H1 (cell line): ENCODE results near the gene CDK2. TPM values are rescaled to one million over a fixed set of nuclear protein-coding genes. Genes with fewer than 3 reads are reported as not detected.

ENCODE experiments used
- CTCF ChIA-PET: fragments of 300-600 bp; sonication (Branson Sonifier 250); formaldehyde crosslinking; loops from one replicate; lab custom pipeline; 2021; ENCODE audit not compliant: partially characterized antibody; lab: Charles Lee
- POLR2A ChIA-PET: fragments of 300-600 bp; sonication (Branson Sonifier 250); formaldehyde crosslinking; loops from one replicate; lab custom pipeline; 2021; ENCODE audit warnings: inconsistent platforms; ENCODE audit not compliant: partially characterized antibody; lab: Charles Lee
- DNase-seq, 2 experiments: peaks; one replicate each; pipeline versions ENCODE4 v3.0.0 to v3.0.0-alpha.2; 2010 to 2022; ENCODE audit warnings: low spot score in 2 of 2, low read depth in 1 of 2, mixed read lengths in 1 of 2
- FAIRE-seq: peaks from 2 replicates; lab custom pipeline; 2011; peaks lifted over from hg19 to GRCh38; lab: Jason Lieb, UNC
- H2AFZ ChIP-seq: 2 replicates; pipeline ENCODE4 v1.8.1; 2012; ENCODE audit warnings: low read length, inconsistent platforms
- H2AK5ac ChIP-seq: 2 replicates; pipeline ENCODE4 v1.6.1; 2013; ENCODE audit warnings: low read depth, low read length
- H2BK120ac ChIP-seq: replicated peaks from 2 replicates; pipeline ENCODE3; 2013; ENCODE audit warnings: low read depth, low read length, inconsistent platforms
- H2BK12ac ChIP-seq: 2 replicates; pipeline ENCODE4 v1.6.1; 2013; ENCODE audit warnings: low read depth, low read length
- H2BK15ac ChIP-seq: 2 replicates; pipeline ENCODE4 v1.6.1; 2013; ENCODE audit warnings: low read length
- H2BK20ac ChIP-seq: 2 replicates; pipeline ENCODE4 v1.6.1; 2013; ENCODE audit warnings: low read length
- H2BK5ac ChIP-seq: 2 replicates; pipeline ENCODE4 v1.6.1; 2013; ENCODE audit warnings: low read depth, low read length
- H3K14ac ChIP-seq: 2 replicates; pipeline ENCODE4 v1.6.1; 2013; ENCODE audit warnings: inconsistent platforms; ENCODE audit not compliant: insufficient read length
- H3K18ac ChIP-seq: 2 replicates; pipeline ENCODE4 v1.6.1; 2013; ENCODE audit warnings: low read length; ENCODE audit errors: extremely low read depth
- H3K23ac ChIP-seq: 2 replicates; pipeline ENCODE4 v1.6.1; 2013; ENCODE audit warnings: inconsistent platforms; ENCODE audit not compliant: insufficient read length
- H3K23me2 ChIP-seq: 2 replicates; pipeline ENCODE4 v1.6.1; 2013; ENCODE audit warnings: low read depth, low read length
- H3K27ac ChIP-seq: 2 replicates; pipeline ENCODE4 v1.6.1; 2011; ENCODE audit warnings: low read depth, low read length, inconsistent platforms
- H3K27me3 ChIP-seq, 4 experiments: replicated peaks in 1 of 4; 1 replicate in 1 of 4; 2 replicates in 3 of 4; pipeline versions ENCODE4 v1.6.1 to v1.8.1; 2011 to 2013; ENCODE audit warnings: low read length in 3 of 4, mild to moderate bottlenecking in 3 of 4, inconsistent platforms in 2 of 4, mixed read lengths in 2 of 4, moderate library complexity in 1 of 4; ENCODE audit not compliant: control insufficient read depth in 3 of 4, insufficient read depth in 3 of 4; ENCODE audit errors: extremely low read depth in 1 of 4
- H3K36me3 ChIP-seq, 4 experiments: 2 replicates each; pipeline versions ENCODE4 v1.6.1 to v1.8.1; 2011 to 2013; ENCODE audit warnings: mild to moderate bottlenecking in 4 of 4, low read length in 3 of 4, moderate library complexity in 2 of 4, control low read depth in 1 of 4, inconsistent platforms in 1 of 4; ENCODE audit not compliant: insufficient read depth in 4 of 4, control insufficient read depth in 2 of 4
- H3K4ac ChIP-seq: replicated peaks from 2 replicates; pipeline ENCODE3; 2013; ENCODE audit warnings: low read length, low read depth, mixed read lengths, inconsistent platforms; ENCODE audit not compliant: insufficient read length
- H3K4me1 ChIP-seq, 4 experiments: replicated peaks in 1 of 4; 1 replicate in 1 of 4; 2 replicates in 3 of 4; pipeline versions ENCODE4 v1.6.1 to v1.8.1; 2011 to 2013; ENCODE audit warnings: low read length in 3 of 4, inconsistent platforms in 2 of 4, mixed read lengths in 1 of 4; ENCODE audit not compliant: insufficient read depth in 4 of 4, control insufficient read depth in 3 of 4
- H3K4me2 ChIP-seq, 2 experiments: 2 replicates each; pipeline versions ENCODE4 v1.6.1 to v1.8.1; 2011 to 2013; ENCODE audit warnings: low read depth in 2 of 2, low read length in 2 of 2, control low read depth in 1 of 2, inconsistent platforms in 1 of 2, mild to moderate bottlenecking in 1 of 2; ENCODE audit not compliant: insufficient read depth in 1 of 2
- H3K4me3 ChIP-seq, 4 experiments: fragments of 200-600, 300-600 bp in 1 of 4; sonication (generic), shearing (Covaris generic), sonication (Bioruptor Twin) in 1 of 4; 2 replicates each; pipeline versions ENCODE4 v1.5.1 to v1.8.1; 2011 to 2016; ENCODE audit warnings: low read length in 4 of 4, low read depth in 3 of 4, control low read depth in 2 of 4, inconsistent platforms in 2 of 4, mild to moderate bottlenecking in 2 of 4, mixed read lengths in 1 of 4, moderate library complexity in 1 of 4; ENCODE audit not compliant: insufficient read depth in 2 of 4; ENCODE audit errors: extremely low read depth in 1 of 4
- H3K56ac ChIP-seq: replicated peaks from 2 replicates; pipeline ENCODE3; 2013; ENCODE audit warnings: low read depth, mild to moderate bottlenecking, mixed read lengths, low read length, inconsistent platforms; ENCODE audit not compliant: insufficient read length
- H3K79me1 ChIP-seq: 2 replicates; pipeline ENCODE4 v1.6.1; 2013; ENCODE audit warnings: low read depth, low read length, control low read depth
- H3K79me2 ChIP-seq, 2 experiments: 2 replicates each; pipeline versions ENCODE4 v1.6.1 to v1.8.1; 2012 to 2013; ENCODE audit warnings: low read length in 2 of 2, mild to moderate bottlenecking in 2 of 2, inconsistent platforms in 1 of 2; ENCODE audit not compliant: insufficient read depth in 2 of 2, control insufficient read depth in 1 of 2
- H3K9ac ChIP-seq, 4 experiments: replicated peaks in 1 of 4; 1 replicate in 1 of 4; 2 replicates in 3 of 4; pipeline versions ENCODE4 v1.6.1 to v1.8.1; 2011 to 2013; ENCODE audit warnings: low read depth in 3 of 4, low read length in 3 of 4, control low read depth in 2 of 4, mild to moderate bottlenecking in 2 of 4, moderate library complexity in 2 of 4, inconsistent platforms in 1 of 4; ENCODE audit errors: extremely low read depth in 1 of 4
- H3K9me3 ChIP-seq, 2 experiments: 2 replicates each; pipeline versions ENCODE4 v1.6.1 to v1.8.1; 2012 to 2013; ENCODE audit warnings: mild to moderate bottlenecking in 2 of 2, moderate library complexity in 2 of 2, control low read depth in 1 of 2, inconsistent platforms in 1 of 2, low read depth in 1 of 2, low read length in 1 of 2, mixed read lengths in 1 of 2; ENCODE audit not compliant: insufficient read depth in 2 of 2
- H4K20me1 ChIP-seq, 2 experiments: replicated peaks in 1 of 2; 2 replicates each; pipeline versions ENCODE3 to v1.8.1; 2011 to 2013; ENCODE audit warnings: inconsistent platforms in 2 of 2, low read length in 2 of 2, mild to moderate bottlenecking in 1 of 2; ENCODE audit not compliant: insufficient read depth in 2 of 2, control insufficient read depth in 1 of 2
- H4K5ac ChIP-seq: 2 replicates; pipeline ENCODE4 v1.6.1; 2013; ENCODE audit warnings: low read length, low read depth, mixed read lengths, inconsistent platforms; ENCODE audit not compliant: insufficient read length
- H4K8ac ChIP-seq: 2 replicates; pipeline ENCODE4 v1.8.0; 2013; ENCODE audit warnings: mild to moderate bottlenecking, moderate library complexity, low read length, inconsistent platforms; ENCODE audit not compliant: insufficient read depth; ENCODE audit errors: extremely low read depth
- H4K91ac ChIP-seq: replicated peaks from 2 replicates; pipeline ENCODE3; 2013; ENCODE audit warnings: low read length, mixed read lengths, inconsistent platforms; ENCODE audit not compliant: insufficient read length
- ATF3 ChIP-seq: IDR thresholded peaks from 2 replicates; pipeline ENCODE4 v1.6.1; 2011; ENCODE audit warnings: low read depth, mild to moderate bottlenecking, low read length; ENCODE audit not compliant: insufficient read depth
- CBX8 ChIP-seq: fragments of 300-800, 300-1000 bp; sonication (generic); IDR thresholded peaks from 2 replicates; pipeline ENCODE4 v1.7.1; 2016; ENCODE audit warnings: low read depth, low read length, borderline replicate concordance
- CTBP2 ChIP-seq: IDR thresholded peaks from 2 replicates; pipeline ENCODE4 v1.7.0; 2011; ENCODE audit warnings: borderline replicate concordance, mild to moderate bottlenecking, moderate library complexity, mixed read lengths, low read length; ENCODE audit not compliant: insufficient read depth, insufficient read length
- GTF2F1 ChIP-seq: IDR thresholded peaks from 2 replicates; pipeline ENCODE4 v1.6.1; 2012; ENCODE audit warnings: low read depth, low read length, improper control_type of control experiment, borderline replicate concordance
- TAF1 ChIP-seq: IDR thresholded peaks from 2 replicates; pipeline ENCODE4 v1.6.1; 2011; ENCODE audit warnings: mild to moderate bottlenecking, low read depth, low read length
- TAF7 ChIP-seq: optimal IDR thresholded peaks from 2 replicates; pipeline ENCODE3; 2011; ENCODE audit warnings: low read depth, mild to moderate bottlenecking, inconsistent platforms, low read length, moderate library complexity, borderline replicate concordance
- WGBS, 2 experiments: shearing (Covaris generic) in 1 of 2; methylation state at CpG; one replicate each; pipeline versions ENCODE4 v1.1.6 to v1.1.7; 2013 to 2015; ENCODE audit warnings: low lambda C conversion rate in 2 of 2, mixed read lengths in 2 of 2, inconsistent platforms in 1 of 2, low coverage in 1 of 2, missing lambda C conversion rate in 1 of 2; ENCODE audit not compliant: insufficient replicate concordance in 2 of 2, insufficient coverage in 1 of 2, insufficient read length in 1 of 2; ENCODE audit errors: extremely low coverage in 1 of 2, missing lambda C conversion rate in 1 of 2; 5-methylcytosine and 5-hydroxymethylcytosine counted together
- polyA plus RNA-seq, 7 experiments: library from polyadenylated mRNA; depleted of rRNA in 3 of 7; stranded (reverse) in 5 of 7; unstranded in 2 of 7; fragments of >200 nt in 5 of 7; fragments of 200-250 nt in 2 of 7; gene quantifications; 1 replicate in 5 of 7; 2 replicates in 1 of 7; 4 replicates in 1 of 7; pipeline versions ENCODE4 v1.2.1 to v1.2.3, GENCODE V29; 2011 to 2013; ENCODE audit warnings: missing spikeins in 2 of 7, mixed read lengths in 2 of 7
- total RNA-seq: library from RNA; stranded (reverse); fragmentation: NEBNext Ultra II Directional; extraction: Animal tissue kit (Norgen Biotek cat#: 25700); gene quantifications from 2 replicates; pipeline ENCODE4 v1.2.1, GENCODE V29; 2021

Gene CDK2
- total and polyA plus RNA-seq, 2 of the 8 experiments (the other 6 are each of a cell fraction or from before 2014, with no cell fraction given): 39.4 to 42.5 TPM

DNA sequence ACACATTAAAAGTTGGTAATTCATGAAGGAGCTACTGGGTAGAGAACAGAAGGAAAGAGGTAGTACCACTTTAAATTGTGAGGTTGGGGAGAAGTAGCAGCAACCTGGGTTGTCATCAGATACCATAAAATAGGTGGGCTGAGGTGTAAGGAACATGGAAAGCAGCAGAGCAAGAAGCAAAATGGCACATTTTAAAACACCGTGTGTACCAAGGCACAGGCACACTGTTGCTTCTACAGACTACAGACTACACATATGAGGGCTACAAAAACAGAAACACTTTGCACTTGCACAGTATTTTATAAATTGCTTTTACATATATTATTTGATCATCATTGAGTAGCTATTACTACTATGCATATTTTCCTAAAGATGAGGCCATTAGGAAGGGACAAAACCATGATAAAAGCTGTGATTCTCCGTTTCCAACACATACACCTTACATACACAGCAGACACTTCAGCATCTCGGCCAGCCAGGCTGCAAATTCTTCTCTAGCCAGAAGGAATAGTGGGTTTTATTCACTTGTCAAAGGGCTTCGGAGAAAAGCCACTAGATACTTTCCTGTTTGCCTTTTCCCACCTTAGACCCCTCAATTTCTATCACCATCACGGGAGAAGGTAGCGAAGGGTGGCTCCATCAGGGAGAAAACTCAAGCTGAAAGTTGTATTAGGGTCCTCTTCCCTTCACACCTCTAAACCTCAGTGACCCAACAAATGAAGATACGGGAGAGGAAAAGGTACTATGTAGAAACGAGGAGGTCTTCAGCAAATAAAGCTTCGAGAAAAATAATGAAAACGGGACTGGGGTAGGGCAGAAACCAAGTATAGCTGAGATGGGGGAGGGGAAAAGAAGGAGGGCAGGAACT lies 40.5 kb upstream of the CDK2 start:
- Histone ChIP-seq H2BK15ac (no peak overlapping the region), H2BK20ac (no peak overlapping the region), H3K4me1 (peaks cover 6 to 13% (median 7%) of the 10 kb centered on the region in 4 experiments; a peak in 6 of 7 replicates), H3K56ac (peak overlapping the region; percentile 5), H2BK120ac (no peak overlapping the region), H3K9me3 (no peaks in the 10 kb centered on the region), H3K14ac (no peak overlapping the region), H4K20me1 (peaks cover 2 to 10% of the 10 kb centered on the region in 2 experiments), H3K4me3 (peak overlapping the region; percentile 90 to 100 (median 94)), H4K5ac (no peak overlapping the region), H3K79me1 (peaks cover 3% of the 10 kb centered on the region; the same call in 1 of the 2 replicates), H3K27ac (peak overlapping the region; percentile 84; the same call in 1 of the 2 replicates), H3K4ac (no peak overlapping the region), H4K8ac (no peak overlapping the region), H3K36me3 (peaks cover 0 to 12% (median 4%) of the 10 kb centered on the region in 4 experiments; a peak in 5 of 8 replicates), H4K91ac (no peak overlapping the region), H3K9ac (peak overlapping the region; percentile 54 to 83 (median 81)), H2AFZ (no peak overlapping the region), H3K27me3 (peaks cover 0 to 1% (median under 1%) of the 10 kb centered on the region in 4 experiments; a peak in 1 of 7 replicates), H3K4me2 (peak overlapping the region; percentile 88 to 90), H2BK5ac (0 out of 2 replicates have a peak overlapping the region, but pooled peaks have one; percentile 99), H2AK5ac (no peak overlapping the region), H3K23me2 (peaks cover 7% of the 10 kb centered on the region), H2BK12ac (no peak overlapping the region), H3K18ac (0 out of 2 replicates have a peak overlapping the region, but pooled peaks have one; percentile 53), H3K79me2 (peaks cover 15 to 53% of the 10 kb centered on the region in 2 experiments), H3K23ac (no peak overlapping the region)
- 36% methylated on average over 10 of the region's 10 CpGs; no CpG with 5 or more reads in 1 of the 2 experiments for WGBS, 2 experiments
- FAIRE-seq (no peak), DNase-seq (no peak)
- POLR2A ChIA-PET: interaction anchor here (0.6 to 4.5 kb wide), 28 partner anchors 9 to 242 kb away, joined by 3 to 53 read pairs (median 6); partner anchors contain the start of genes CD63, DNAJC14, IKZF4 and MMP19
- no peak for TF ChIP-seq GTF2F1
- no peak for TF ChIP-seq CTBP2
- no peak for TF ChIP-seq CBX8
- no peak for TF ChIP-seq TAF1
- no peak for TF ChIP-seq TAF7
- TF ChIP-seq ATF3: no peak
- CTCF ChIA-PET: interaction anchor here (0.8 to 7.8 kb wide), 20 partner anchors 8 to 201 kb away, joined by 3 to 71 read pairs (median 4); partner anchors contain the start of genes DNAJC14, GDF11, MMP19 and ORMDL2
